D341Med (cell line): ENCODE measurements around the gene TIMP2.
A peak's percentile ranks its signal among the peaks of the same experiment; 100 is the strongest.
"Not testable (repeated sequence)": the region's sequence is repeated elsewhere in the genome, so short reads cannot be mapped to it uniquely, and the experiment has no call there.

Source experiments
- DNase-seq: peaks from one replicate; pipeline ENCODE4 v3.0.0; 2012; ENCODE audit warnings: low spot score

The TIMP2 gene

GRCh38 chr17:78933025-78933958, 8.1 kb upstream of the TIMP2 start:
- no peak for DNase-seq

DNA sequence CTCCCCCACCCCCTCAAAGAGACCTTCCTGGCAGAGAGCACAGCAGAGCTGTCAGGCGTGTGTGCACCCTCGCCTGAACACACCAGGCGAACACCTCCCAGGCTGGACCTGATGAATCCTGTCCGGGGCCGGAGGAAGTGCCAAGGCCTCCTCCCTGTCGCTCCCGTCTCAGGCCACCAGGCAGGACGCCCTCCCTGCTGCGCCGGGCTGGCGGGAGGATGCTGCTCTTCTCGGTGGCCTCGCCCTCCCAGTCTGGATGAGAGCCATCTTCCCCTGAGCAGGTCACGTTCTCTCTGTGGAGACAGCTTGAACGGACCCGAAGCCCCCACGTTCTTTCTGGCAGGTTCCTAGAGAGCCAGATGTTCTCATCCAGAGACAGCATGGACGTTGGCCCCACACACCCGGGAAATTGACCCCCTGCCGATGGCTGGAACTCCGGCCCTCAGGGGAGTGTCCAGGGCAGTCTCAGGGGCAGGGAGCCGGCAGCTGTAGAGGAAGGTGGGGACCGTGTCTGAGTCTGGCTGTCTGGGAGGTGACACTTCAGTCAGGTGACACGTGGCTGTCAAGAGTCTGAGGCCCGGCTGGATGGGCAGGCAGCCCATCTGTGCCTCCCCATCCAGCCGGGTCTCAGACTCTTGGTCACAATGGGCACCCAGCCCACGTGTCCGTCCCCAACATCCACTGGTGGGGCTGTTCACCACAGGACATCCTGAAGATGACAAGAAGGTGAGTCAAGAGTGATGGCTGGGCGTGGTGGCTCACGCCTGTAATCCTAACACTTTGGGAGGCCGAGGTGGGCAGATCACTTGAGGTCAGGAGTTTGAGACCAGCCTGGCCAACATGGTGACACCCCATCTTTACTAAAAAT, 5.0 kb upstream of the TIMP2 start:
- DNase-seq = no peak

DNA sequence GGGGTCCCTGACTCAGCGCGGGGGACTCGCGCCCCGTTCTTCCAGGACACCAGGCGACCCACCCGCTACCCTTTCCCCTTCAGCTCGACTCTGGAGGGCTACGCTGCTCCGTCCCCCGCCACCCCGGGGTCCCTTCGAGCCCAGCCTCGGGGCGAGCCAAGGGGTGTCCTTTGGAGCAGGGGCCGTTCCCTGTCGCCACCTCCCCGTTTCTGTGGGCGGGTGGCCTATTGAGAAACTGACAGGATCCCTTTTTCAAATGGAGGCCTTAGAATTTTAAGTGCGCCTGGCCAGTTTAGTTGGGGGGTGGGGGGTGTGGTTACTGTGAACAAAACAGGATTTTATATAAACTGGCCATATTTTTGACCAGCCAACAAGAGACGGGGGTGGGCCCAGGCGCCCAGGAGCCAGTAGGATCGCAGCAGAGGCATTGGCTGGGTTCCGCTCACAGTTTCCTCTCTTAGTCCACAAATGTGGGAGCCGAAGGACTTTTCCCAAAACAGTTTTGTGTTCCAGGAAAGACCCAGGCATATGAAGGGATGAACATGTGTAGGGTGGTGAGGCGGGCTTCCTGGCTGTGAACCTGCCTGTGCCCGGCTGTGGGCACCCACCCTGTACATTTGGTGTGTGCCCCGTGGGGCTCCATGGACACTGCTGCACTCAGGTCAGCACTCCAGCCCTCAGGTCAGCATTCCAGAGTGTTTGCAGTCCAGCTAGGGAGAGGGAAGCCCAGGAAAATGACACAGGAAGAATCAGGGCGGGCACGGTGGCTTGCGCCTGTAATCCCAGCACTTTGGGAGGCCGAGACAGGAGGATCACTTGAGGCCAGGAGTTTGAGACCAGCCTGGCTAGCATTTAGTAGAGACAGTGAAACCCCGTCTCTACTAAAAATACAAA, 722 bp upstream of the TIMP2 start:
- DNase-seq = no peak

GRCh38 chr17:78924481-78925151, 571 bp downstream of the TIMP2 start:
- peak; percentile 87 for DNase-seq

GRCh38 chr17:78923660-78924453, 1.3 kb downstream of the TIMP2 start:
- no peak for DNase-seq

DNA sequence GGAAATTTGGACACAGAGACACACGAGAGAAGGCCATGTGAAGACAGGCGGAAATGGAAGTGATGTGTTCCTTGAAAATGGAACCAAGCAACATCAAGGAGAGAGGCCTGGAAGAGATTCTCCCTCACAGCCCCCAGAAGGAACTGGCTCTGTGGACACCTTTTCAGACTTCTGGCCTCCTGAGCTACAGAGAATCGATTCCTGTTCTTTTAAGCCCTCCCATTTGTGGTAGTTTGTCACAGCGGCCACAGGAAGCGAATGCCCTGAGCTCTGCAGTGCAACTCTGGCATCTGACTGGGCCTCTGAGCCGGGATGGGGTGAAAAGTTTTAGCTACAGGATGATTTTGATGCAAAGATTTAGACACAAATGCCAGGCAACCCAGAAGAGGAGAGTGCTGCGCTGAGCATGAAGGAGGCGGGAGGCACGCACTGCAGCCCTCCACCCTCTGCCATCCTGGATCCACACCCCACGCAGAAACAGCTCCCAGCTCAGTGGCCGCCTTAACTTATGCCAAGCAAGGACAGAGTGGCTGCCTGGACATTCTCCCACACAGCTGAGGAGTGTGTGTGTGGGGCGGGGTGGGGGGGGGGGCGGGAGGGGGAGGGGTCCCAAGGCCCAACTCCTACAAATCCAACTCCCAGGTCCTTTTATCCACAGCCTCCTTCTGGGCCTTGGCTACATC, 2.2 kb downstream of the TIMP2 start:
- DNase-seq = no peak

GRCh38 chr17:78921437-78921971, 3.7 kb downstream of the TIMP2 start:
- DNase-seq = no peak

- DNase-seq = no peak
These were observed 4.7 kb downstream of the TIMP2 start for GRCh38 chr17:78920528-78920927.

GRCh38 chr17:78919861-78920450, 5.2 kb downstream of the TIMP2 start:
- DNase-seq = no peak

- DNase-seq = no peak
These were observed 6.2 kb downstream of the TIMP2 start for GRCh38 chr17:78918979-78919378.

- DNase-seq = no peak
These were observed 7.5 kb downstream of the TIMP2 start for GRCh38 chr17:78917451-78918275.

- no peak for DNase-seq
These were observed 9.1 kb downstream of the TIMP2 start for GRCh38 chr17:78915872-78916632.

- DNase-seq = no peak
These were observed 12.1 kb downstream of the TIMP2 start for GRCh38 chr17:78913115-78913514.

- DNase-seq = no peak
These were observed 13.1 kb downstream of the TIMP2 start for GRCh38 chr17:78912082-78912481.

DNA sequence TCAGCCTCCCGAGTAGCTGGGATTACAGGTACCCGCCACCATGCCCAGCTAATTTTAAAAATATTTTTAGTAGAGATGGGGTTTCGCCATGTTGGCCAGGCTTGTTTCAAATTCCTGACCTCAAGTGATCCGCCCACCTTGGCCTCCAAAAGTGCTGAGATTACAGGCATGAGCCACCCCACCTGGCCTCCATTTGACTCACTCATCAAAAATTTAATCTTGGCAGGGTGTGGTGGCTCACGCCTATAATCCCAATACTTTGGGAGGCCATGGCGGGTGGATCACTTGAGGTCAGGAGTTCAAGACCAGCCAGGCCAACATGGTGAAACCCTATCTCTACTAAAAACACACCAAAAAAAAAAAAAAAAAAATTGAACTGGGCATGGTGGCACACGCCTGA, 13.6 kb downstream of the TIMP2 start:
- DNase-seq = not testable (repeated sequence)

DNA sequence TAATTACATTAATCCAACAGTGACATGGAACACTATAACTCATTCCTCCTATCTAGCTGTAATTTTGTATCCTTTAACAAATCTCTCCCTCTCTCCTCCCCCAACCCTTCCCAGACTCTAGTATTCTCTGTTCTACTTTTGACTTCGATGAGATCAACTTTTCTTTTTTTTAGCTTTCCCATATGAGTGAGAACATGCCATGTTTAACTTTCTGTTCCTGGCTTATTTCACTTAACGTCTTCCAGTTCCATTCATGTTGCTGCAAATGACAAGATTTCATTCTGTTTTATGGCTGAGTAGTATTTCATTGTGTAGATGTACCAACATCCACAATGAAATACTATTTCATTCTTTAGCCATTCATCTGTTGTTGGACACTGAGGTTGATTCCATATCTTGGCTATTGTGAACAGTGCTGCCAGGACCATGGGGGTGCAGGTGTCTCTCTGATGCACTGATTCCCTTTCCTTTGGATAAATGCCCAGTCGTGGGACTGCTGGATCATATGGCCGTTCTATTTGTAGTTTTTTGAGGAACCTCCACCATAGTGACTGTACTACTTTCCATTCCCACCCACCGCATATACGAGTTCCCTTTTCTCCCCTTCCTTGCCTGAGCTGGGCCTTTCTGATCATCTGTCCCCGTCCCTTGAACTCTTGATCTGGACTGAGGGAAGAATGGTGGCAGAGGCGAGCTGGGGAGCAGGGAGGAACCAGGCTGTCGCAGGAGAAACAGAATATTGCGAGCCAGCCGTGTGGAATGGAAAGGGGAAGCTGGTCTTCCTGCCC, 14.5 kb downstream of the TIMP2 start:
- DNase-seq = no peak

GRCh38 chr17:78908426-78908825, 16.8 kb downstream of the TIMP2 start:
- no peak for DNase-seq
